Fibroblast of villous mesenchyme (primary cell): ENCODE results near the gene IWS1. TPM values are rescaled to one million over a fixed set of nuclear protein-coding genes. Genes with fewer than 3 reads are reported as not detected.

Source experiments
- DNase-seq: peaks from one replicate; pipeline ENCODE4 v3.0.0-alpha.2; 2010; ENCODE audit warnings: low read depth
- H3K4me3 ChIP-seq: 2 replicates; pipeline ENCODE4 v1.5.1; 2011; ENCODE audit warnings: low read depth, mild to moderate bottlenecking, low read length
- CTCF ChIP-seq: IDR thresholded peaks from 2 replicates; pipeline ENCODE4 v1.5.1; 2012; ENCODE audit warnings: low read depth, mild to moderate bottlenecking, low read length; ENCODE audit not compliant: insufficient read depth
- total RNA-seq: library from RNA; depleted of rRNA; stranded (reverse); fragments of >200 nt; gene quantifications from 2 replicates; pipeline ENCODE4 v1.2.3, GENCODE V29; 2012

Gene IWS1
- total RNA-seq, 1 donor, result 42.7 TPM

GRCh38 chr2:127560931-127561280, 34.6 kb upstream of the IWS1 start:
- peak; percentile 3 for DNase-seq
- H3K4me3 ChIP-seq, result no peak overlapping the region
- no peak for TF ChIP-seq CTCF

GRCh38 chr2:127560201-127560930, 34.1 kb upstream of the IWS1 start:
- DNase-seq, result no peak
- no peak overlapping the region for H3K4me3 ChIP-seq
- peak; percentile 12 for TF ChIP-seq CTCF

GRCh38 chr2:127559454-127559853, 33.2 kb upstream of the IWS1 start:
- DNase-seq, result no peak
- no peak for TF ChIP-seq CTCF
- H3K4me3 ChIP-seq, result no peak overlapping the region

GRCh38 chr2:127558911-127559310, 32.6 kb upstream of the IWS1 start:
- no peak for DNase-seq
- no peak overlapping the region for H3K4me3 ChIP-seq
- no peak for TF ChIP-seq CTCF

- no peak for TF ChIP-seq CTCF
- no peak overlapping the region for H3K4me3 ChIP-seq
- DNase-seq, result no peak
Observed at GRCh38 chr2:127552846-127553245, 26.6 kb upstream of the IWS1 start.

GRCh38 chr2:127552336-127552735, 26.0 kb upstream of the IWS1 start:
- DNase-seq, result no peak

More at GRCh38 chr2:127552336-127552735, 26.0 kb upstream of the IWS1 start:
- TF ChIP-seq CTCF, result no peak
- H3K4me3 ChIP-seq, result no peak overlapping the region
